ENCODE measurements around the gene NEDD4.
A peak's percentile ranks its signal among the peaks of the same experiment; 100 is the strongest.

DNA sequence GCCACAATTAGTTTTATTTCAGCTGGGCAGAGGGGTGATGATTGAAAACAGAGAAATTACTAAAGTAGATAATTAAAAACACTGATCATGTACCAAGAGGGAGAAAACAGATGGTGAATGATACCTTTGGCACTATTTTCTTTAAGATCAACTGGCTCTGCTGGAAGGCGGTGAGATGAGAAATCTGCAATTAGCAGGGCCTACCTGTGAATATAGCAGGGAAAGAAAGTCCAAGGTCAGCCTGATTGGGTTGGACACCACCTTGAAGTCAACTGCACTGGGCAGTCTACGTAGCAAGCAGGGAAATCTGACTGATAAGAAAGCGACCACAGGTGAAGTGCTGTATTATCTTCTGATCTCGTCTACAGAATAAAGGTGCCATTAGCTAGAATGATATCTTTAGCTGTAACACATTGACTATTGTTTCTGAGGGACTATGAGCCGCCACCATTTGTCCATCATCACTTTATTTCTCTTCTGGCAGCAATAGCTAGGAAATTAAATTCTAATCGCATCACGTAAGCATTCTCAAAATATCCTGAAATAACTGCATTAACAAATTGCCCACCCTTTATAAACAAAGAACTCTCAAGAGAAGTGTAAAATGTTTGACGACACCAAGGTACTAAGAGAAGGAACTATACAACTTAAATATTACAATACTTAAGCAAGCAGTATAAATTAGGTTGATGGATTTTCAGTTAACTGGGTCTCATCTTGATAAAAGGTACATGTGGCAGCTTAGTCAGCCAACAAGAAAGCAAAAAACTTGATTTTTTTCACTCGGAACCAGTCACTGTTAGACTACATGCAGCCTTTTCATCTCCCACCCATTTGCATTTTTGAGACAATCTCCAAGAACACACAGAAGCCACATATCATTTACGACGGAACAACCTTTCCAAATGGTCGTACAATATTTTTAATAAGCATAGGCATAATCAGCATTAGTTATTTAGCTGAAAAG is 1.3 kb downstream of the NEDD4 start:
- TF ChIP-seq, protein P1, sequence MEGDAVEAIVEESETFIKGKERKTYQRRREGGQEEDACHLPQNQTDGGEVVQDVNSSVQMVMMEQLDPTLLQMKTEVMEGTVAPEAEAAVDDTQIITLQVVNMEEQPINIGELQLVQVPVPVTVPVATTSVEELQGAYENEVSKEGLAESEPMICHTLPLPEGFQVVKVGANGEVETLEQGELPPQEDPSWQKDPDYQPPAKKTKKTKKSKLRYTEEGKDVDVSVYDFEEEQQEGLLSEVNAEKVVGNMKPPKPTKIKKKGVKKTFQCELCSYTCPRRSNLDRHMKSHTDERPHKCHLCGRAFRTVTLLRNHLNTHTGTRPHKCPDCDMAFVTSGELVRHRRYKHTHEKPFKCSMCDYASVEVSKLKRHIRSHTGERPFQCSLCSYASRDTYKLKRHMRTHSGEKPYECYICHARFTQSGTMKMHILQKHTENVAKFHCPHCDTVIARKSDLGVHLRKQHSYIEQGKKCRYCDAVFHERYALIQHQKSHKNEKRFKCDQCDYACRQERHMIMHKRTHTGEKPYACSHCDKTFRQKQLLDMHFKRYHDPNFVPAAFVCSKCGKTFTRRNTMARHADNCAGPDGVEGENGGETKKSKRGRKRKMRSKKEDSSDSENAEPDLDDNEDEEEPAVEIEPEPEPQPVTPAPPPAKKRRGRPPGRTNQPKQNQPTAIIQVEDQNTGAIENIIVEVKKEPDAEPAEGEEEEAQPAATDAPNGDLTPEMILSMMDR (IDR thresholded peaks at IDR 0.05): peak in 1 of 6 experiments; percentile 8
- peak; percentile 56 to 66 for TF ChIP-seq POLR2A (IDR thresholded peaks at IDR 0.05)

All from Peyer's patch (tissue), 4 donors.